Endothelial cell of umbilical vein (primary cell): ENCODE measurements around the gene NUP107. TPM values are rescaled to one million over a fixed set of nuclear protein-coding genes. Genes with fewer than 3 reads are reported as not detected.

Experiments used
- BruUV-seq: library from RNA; stranded (reverse); fragments of 400-500 nt; replicated peaks from 2 replicates; lab custom pipeline; 2021; lab: Mats Ljungman, UMichigan
- CTCF ChIA-PET: fragments of 300-600, 350-600 bp; sonication (Branson Sonifier 250); formaldehyde crosslinking; loops from one replicate; lab custom pipeline; 2021; ENCODE audit warnings: antibody characterized with exemption, inconsistent platforms; lab: Charles Lee
- POLR2A ChIA-PET: fragments of 300-600, 350-600 bp; sonication (Branson Sonifier 250); formaldehyde crosslinking; loops from one replicate; lab custom pipeline; 2021; ENCODE audit warnings: antibody characterized with exemption, inconsistent platforms; lab: Charles Lee
- DNase-seq: peaks from one replicate; pipeline ENCODE4 v3.0.0-alpha.2; 2011; ENCODE audit warnings: low read depth, low spot score
- FAIRE-seq: peaks from 2 replicates; lab custom pipeline; 2011; peaks lifted over from hg19 to GRCh38; lab: Jason Lieb, UNC
- H2AFZ ChIP-seq: 2 replicates; pipeline ENCODE4 v1.6.0; 2012; ENCODE audit warnings: low read depth, low read length, control low read depth, inconsistent platforms
- H3K27ac ChIP-seq: 2 replicates; pipeline ENCODE4 v1.5.1; 2011; ENCODE audit warnings: low read depth, mild to moderate bottlenecking, control low read depth, low read length, moderate library complexity; ENCODE audit not compliant: insufficient read depth
- H3K27me3 ChIP-seq, 2 experiments: 2 replicates each; pipeline versions ENCODE4 v1.6.0 to v1.6.1; 2011; ENCODE audit warnings: low read length in 2 of 2, mixed read lengths in 1 of 2; ENCODE audit not compliant: control insufficient read depth in 2 of 2, insufficient read depth in 2 of 2
- H3K36me3 ChIP-seq, 2 experiments: 2 replicates in 1 of 2; 3 replicates in 1 of 2; pipeline ENCODE4 v1.5.1; 2011; ENCODE audit warnings: low read length in 2 of 2, mild to moderate bottlenecking in 1 of 2, moderate library complexity in 1 of 2; ENCODE audit not compliant: control insufficient read depth in 2 of 2, insufficient read depth in 2 of 2; ENCODE audit errors: extremely low read depth in 1 of 2
- H3K4me1 ChIP-seq: 3 replicates; pipeline ENCODE4 v1.5.1; 2011; ENCODE audit warnings: mild to moderate bottlenecking, low read length; ENCODE audit not compliant: control insufficient read depth, insufficient read depth; ENCODE audit errors: extremely low read depth
- H3K4me2 ChIP-seq: 2 replicates; pipeline ENCODE4 v1.6.1; 2011; ENCODE audit warnings: low read length, control low read depth, mixed read lengths; ENCODE audit not compliant: insufficient read depth
- H3K4me3 ChIP-seq, 3 experiments: fragments of 200-600 bp in 1 of 3; sonication (generic), shearing (Covaris generic) in 1 of 3; replicated peaks in 1 of 3; 2 replicates each; pipeline ENCODE4 v1.5.1; 2011 to 2016; ENCODE audit warnings: control low read depth in 3 of 3, low read length in 3 of 3, mild to moderate bottlenecking in 2 of 3, inconsistent platforms in 1 of 3, low read depth in 1 of 3, moderate library complexity in 1 of 3; ENCODE audit not compliant: insufficient read depth in 1 of 3
- H3K79me2 ChIP-seq: 2 replicates; pipeline ENCODE4 v1.6.0; 2012; ENCODE audit warnings: low read length, inconsistent platforms; ENCODE audit not compliant: control insufficient read depth, insufficient read depth
- H3K9ac ChIP-seq: replicated peaks from 2 replicates; pipeline ENCODE3; 2011; ENCODE audit warnings: low read length, control low read depth; ENCODE audit not compliant: insufficient read depth; ENCODE audit errors: extremely low read depth
- H3K9me1 ChIP-seq: replicated peaks from 3 replicates; pipeline ENCODE4 v1.6.0; 2011; ENCODE audit warnings: mild to moderate bottlenecking, low read length; ENCODE audit not compliant: control insufficient read depth, insufficient read depth; ENCODE audit errors: extremely low read depth
- H3K9me3 ChIP-seq: replicated peaks from 2 replicates; pipeline ENCODE4 v1.5.1; 2012; ENCODE audit warnings: low read length, inconsistent platforms; ENCODE audit not compliant: control insufficient read depth, insufficient read depth
- H4K20me1 ChIP-seq: replicated peaks from 2 replicates; pipeline ENCODE3; 2011; ENCODE audit warnings: mild to moderate bottlenecking, low read length; ENCODE audit not compliant: control insufficient read depth, insufficient read depth; ENCODE audit errors: extremely low read depth
- FOS ChIP-seq: IDR thresholded peaks from 2 replicates; pipeline ENCODE4 v1.6.1; 2011; ENCODE audit warnings: mild to moderate bottlenecking, low read length, moderate library complexity, borderline replicate concordance; ENCODE audit not compliant: insufficient read depth
- GATA2 ChIP-seq: IDR thresholded peaks from 2 replicates; pipeline ENCODE4 v1.7.0; 2011; ENCODE audit warnings: low read depth, mild to moderate bottlenecking, moderate library complexity, mixed read lengths, low read length; ENCODE audit not compliant: insufficient read length, insufficient read depth
- JUN ChIP-seq: IDR thresholded peaks from 2 replicates; pipeline ENCODE4 v1.6.1; 2011; ENCODE audit warnings: borderline replicate concordance, low read depth; ENCODE audit not compliant: insufficient read length, insufficient read depth
- MYC ChIP-seq: IDR thresholded peaks from one replicate; pipeline ENCODE4 v1.6.1; 2011; ENCODE audit warnings: mild to moderate bottlenecking, low read depth, low read length
- POLR2A ChIP-seq: IDR thresholded peaks from 2 replicates; pipeline ENCODE4 v1.6.1; 2012; ENCODE audit warnings: low read depth, mild to moderate bottlenecking, control low read depth, low read length
- POLR2AphosphoS5 ChIP-seq: IDR thresholded peaks from 2 replicates; pipeline ENCODE4 v1.6.1; 2012; ENCODE audit warnings: low read depth, mild to moderate bottlenecking, control low read depth, low read length, moderate library complexity; ENCODE audit not compliant: insufficient read depth
- dilution Hi-C: fragments of 300-500 bp; cut with MboI; formaldehyde crosslinking; loops from one replicate; pipeline ENCODE4 v1.15.0; 2019; ENCODE audit warnings: low sequenced_read_pairs; ENCODE audit not compliant: extremely low pct_ligation_motif_present
- intact Hi-C: fragments of 100-400 bp; cut with micrococcal nuclease; formaldehyde crosslinking; loops from one replicate; pipeline ENCODE4 v1.10.0; 2022
- polyA plus RNA-seq, 4 experiments: library from polyadenylated mRNA; depleted of rRNA in 3 of 4; stranded (reverse) in 3 of 4; unstranded in 1 of 4; fragments of >200 nt; gene quantifications; 2 replicates each; pipeline versions ENCODE4 v1.2.1 to v1.2.3, GENCODE V29; 2011 to 2012; ENCODE audit warnings: missing spikeins in 1 of 4
- total RNA-seq: library from RNA; stranded (reverse); gene quantifications from 2 replicates; pipeline ENCODE4 v1.2.3, GENCODE V29; 2021
- TF ChIP-seq, protein P1 (sequence below), 2 donors: IDR thresholded peaks; 1 replicate in 1 of 2; 2 replicates in 1 of 2; pipeline ENCODE4 v1.5.1; 2011; ENCODE audit warnings: low read length in 2 of 2, mild to moderate bottlenecking in 2 of 2, moderate library complexity in 2 of 2, control low read depth in 1 of 2, inconsistent platforms in 1 of 2, low read depth in 1 of 2; ENCODE audit not compliant: insufficient read depth in 1 of 2; ENCODE audit errors: extremely low read depth in 1 of 2
- TF ChIP-seq, protein P2 (sequence below): IDR thresholded peaks from 2 replicates; pipeline ENCODE4 v1.6.1; 2011; ENCODE audit not compliant: insufficient read depth, insufficient read length

NUP107 gene
- total and polyA plus RNA-seq, 2 donors (not counting 3 experiments of a cell fraction or from before 2014, with no cell fraction given): 24.0 to 78.7 TPM

DNA sequence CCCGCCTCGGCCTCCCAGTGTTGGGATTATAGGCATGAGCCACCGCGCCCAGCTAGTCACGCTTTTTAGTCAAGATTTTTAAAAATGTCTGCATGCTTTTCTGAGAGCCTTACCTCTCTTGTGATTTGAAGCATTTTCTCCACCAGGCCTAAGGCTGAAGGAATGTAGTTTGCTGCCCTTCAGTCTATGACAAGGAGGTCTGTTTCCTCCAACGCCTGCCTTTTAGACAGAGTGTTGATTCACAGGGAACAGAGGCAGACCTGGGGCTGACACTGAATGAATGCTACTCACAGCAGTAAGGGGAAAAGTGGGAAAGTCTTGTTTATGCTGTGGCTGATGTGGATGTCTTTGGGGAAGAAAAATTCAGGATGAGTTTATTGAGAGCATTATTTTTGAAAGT lies 94.0 kb downstream of the NUP107 start:
- dilution Hi-C loops (no loop called here), intact Hi-C loops (no loop called here)
- Histone ChIP-seq H3K9me3 (no peaks in the 10 kb centered on the region), H3K4me2 (no peak overlapping the region), H3K27me3 (no peaks in the 10 kb centered on the region), H2AFZ (no peak overlapping the region), H3K9me1 (no peaks in the 10 kb centered on the region), H3K4me1 (no peaks in the 10 kb centered on the region), H3K36me3 (no peaks in the 10 kb centered on the region), H3K9ac (no peak overlapping the region), H3K79me2 (no peaks in the 10 kb centered on the region), H3K4me3 (no peak overlapping the region), H4K20me1 (no peaks in the 10 kb centered on the region), H3K27ac (no peak overlapping the region)
- no TSS peak for BruUV-seq
- POLR2A ChIA-PET: no interaction called here
- CTCF ChIA-PET: interaction anchor here (1.3 kb wide), 1 partner anchor 10 kb away, joined by 4 read pairs; no protein-coding TSS in a partner anchor
- DNase-seq (no peak), FAIRE-seq (no peak)
- no peak for TF ChIP-seq POLR2AphosphoS5
- TF ChIP-seq FOS: no peak
- TF ChIP-seq, protein P1, sequence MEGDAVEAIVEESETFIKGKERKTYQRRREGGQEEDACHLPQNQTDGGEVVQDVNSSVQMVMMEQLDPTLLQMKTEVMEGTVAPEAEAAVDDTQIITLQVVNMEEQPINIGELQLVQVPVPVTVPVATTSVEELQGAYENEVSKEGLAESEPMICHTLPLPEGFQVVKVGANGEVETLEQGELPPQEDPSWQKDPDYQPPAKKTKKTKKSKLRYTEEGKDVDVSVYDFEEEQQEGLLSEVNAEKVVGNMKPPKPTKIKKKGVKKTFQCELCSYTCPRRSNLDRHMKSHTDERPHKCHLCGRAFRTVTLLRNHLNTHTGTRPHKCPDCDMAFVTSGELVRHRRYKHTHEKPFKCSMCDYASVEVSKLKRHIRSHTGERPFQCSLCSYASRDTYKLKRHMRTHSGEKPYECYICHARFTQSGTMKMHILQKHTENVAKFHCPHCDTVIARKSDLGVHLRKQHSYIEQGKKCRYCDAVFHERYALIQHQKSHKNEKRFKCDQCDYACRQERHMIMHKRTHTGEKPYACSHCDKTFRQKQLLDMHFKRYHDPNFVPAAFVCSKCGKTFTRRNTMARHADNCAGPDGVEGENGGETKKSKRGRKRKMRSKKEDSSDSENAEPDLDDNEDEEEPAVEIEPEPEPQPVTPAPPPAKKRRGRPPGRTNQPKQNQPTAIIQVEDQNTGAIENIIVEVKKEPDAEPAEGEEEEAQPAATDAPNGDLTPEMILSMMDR (IDR thresholded peaks at IDR 0.05; ENCODE audit: extremely low read depth in 1 of 2, insufficient read depth in 1 of 2, low read depth in 1 of 2, low read length in 2 of 2): no peak
- no peak for TF ChIP-seq GATA2
- TF ChIP-seq POLR2A: no peak
- no peak for TF ChIP-seq MYC

DNA sequence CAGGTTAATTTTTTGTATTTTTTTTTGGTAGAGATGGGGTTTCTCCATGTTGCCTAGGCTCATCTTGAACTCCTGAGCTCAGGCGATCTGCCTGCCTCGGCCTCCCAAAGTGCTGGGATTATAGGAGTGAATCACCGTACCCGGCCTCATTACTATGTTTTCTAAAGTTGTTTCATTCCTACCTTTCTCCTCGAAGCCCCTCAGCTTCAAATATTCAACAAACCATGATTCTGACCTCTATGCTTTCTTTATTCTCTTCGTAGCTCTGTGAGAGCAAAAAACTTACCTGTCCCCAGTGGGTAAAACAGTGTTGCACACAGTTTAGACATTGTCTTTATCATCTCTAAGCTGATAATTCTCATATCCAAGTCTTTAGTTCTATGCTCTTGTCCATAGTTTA lies 95.0 kb downstream of the NUP107 start:
- intact Hi-C loops: no loop called here
- Histone ChIP-seq H3K4me1 (no peaks in the 10 kb centered on the region), H3K79me2 (no peaks in the 10 kb centered on the region), H3K27me3 (no peaks in the 10 kb centered on the region), H3K9me3 (no peaks in the 10 kb centered on the region), H4K20me1 (no peaks in the 10 kb centered on the region), H3K4me2 (no peak overlapping the region), H3K9me1 (no peaks in the 10 kb centered on the region), H3K27ac (no peak overlapping the region), H3K36me3 (no peaks in the 10 kb centered on the region), H3K4me3 (no peak overlapping the region), H3K9ac (no peak overlapping the region), H2AFZ (no peak overlapping the region)
- dilution Hi-C loops: no loop called here
- TF ChIP-seq JUN: no peak
- no peak for TF ChIP-seq FOS
- TF ChIP-seq MYC: no peak
- TF ChIP-seq, protein P1 (IDR thresholded peaks at IDR 0.05; ENCODE audit: extremely low read depth in 1 of 2, insufficient read depth in 1 of 2, low read depth in 1 of 2, low read length in 2 of 2): no peak
- no peak for TF ChIP-seq POLR2A
- TF ChIP-seq POLR2AphosphoS5: no peak
- no peak for TF ChIP-seq GATA2
- TF ChIP-seq, protein P2, sequence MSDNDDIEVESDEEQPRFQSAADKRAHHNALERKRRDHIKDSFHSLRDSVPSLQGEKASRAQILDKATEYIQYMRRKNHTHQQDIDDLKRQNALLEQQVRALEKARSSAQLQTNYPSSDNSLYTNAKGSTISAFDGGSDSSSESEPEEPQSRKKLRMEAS: no peak
- no peak for FAIRE-seq
- no TSS peak for BruUV-seq
- no peak for DNase-seq
- CTCF ChIA-PET: interaction anchor here (1.0 kb wide), 1 partner anchor 27 kb away, joined by 4 read pairs; the partner anchor contains the start of gene MDM2
- POLR2A ChIA-PET: no interaction called here
